PFSK-1 (cell line): Measurements from ENCODE around the gene STKLD1.

Source experiments
- FOXP2 ChIP-seq: optimal IDR thresholded peaks from 2 replicates; pipeline ENCODE3; 2011; ENCODE audit warnings: borderline replicate concordance, control low read depth, inconsistent platforms; ENCODE audit not compliant: insufficient read depth; ENCODE audit errors: extremely low read length, extremely low read depth
- POLR2AphosphoS5 ChIP-seq: IDR thresholded peaks from 2 replicates; pipeline ENCODE4 v1.6.1; 2012; ENCODE audit warnings: low read depth, mild to moderate bottlenecking, control low read depth, low read length, moderate library complexity
- SIN3A ChIP-seq: IDR thresholded peaks from 2 replicates; pipeline ENCODE4 v1.6.1; 2012; ENCODE audit warnings: mild to moderate bottlenecking, low read length, moderate library complexity, borderline replicate concordance; ENCODE audit not compliant: insufficient read depth
- TAF1 ChIP-seq: IDR thresholded peaks from 2 replicates; pipeline ENCODE4 v1.6.1; 2012; ENCODE audit warnings: low read length, control low read depth, borderline replicate concordance; ENCODE audit not compliant: insufficient read depth
- TF ChIP-seq, protein P1 (sequence below), 2 experiments: IDR thresholded peaks; 2 replicates each; pipeline versions ENCODE4 v1.6.1 to v1.8.0; 2011 to 2012; ENCODE audit warnings: low read depth in 2 of 2, low read length in 2 of 2, control low read depth in 1 of 2, inconsistent platforms in 1 of 2, mild to moderate bottlenecking in 1 of 2, moderate library complexity in 1 of 2; ENCODE audit not compliant: insufficient read depth in 1 of 2

The STKLD1 gene

DNA sequence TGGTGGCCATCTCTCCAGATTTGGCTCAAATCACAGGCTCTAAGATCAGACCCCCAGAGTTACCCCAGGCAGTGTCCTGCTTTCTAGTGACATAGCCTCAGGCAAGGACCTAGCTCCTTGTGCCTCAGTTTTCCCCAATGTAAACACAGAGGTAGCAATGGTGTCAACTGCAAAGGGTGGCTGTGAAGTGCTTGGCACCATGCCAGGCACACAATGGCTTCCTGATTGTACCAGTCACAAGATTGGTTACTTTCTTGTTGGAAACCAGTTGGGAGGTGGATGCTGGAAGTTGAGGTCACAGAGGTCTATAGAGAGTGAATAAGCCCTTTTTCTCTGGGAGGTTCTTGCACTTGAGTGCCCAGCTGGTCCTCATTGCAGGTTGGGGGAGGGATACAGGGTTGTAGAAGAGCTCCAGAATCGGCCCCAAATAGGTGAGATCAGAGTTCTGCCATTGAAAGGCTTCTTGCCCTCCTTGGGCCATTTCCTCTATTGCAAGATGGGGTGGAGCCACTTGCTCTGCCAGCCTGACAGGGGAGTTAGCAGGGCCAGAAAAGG, 2.3 kb downstream of the STKLD1 start:
- TF ChIP-seq SIN3A (no peak), FOXP2 (no peak), POLR2AphosphoS5 (no peak)

DNA sequence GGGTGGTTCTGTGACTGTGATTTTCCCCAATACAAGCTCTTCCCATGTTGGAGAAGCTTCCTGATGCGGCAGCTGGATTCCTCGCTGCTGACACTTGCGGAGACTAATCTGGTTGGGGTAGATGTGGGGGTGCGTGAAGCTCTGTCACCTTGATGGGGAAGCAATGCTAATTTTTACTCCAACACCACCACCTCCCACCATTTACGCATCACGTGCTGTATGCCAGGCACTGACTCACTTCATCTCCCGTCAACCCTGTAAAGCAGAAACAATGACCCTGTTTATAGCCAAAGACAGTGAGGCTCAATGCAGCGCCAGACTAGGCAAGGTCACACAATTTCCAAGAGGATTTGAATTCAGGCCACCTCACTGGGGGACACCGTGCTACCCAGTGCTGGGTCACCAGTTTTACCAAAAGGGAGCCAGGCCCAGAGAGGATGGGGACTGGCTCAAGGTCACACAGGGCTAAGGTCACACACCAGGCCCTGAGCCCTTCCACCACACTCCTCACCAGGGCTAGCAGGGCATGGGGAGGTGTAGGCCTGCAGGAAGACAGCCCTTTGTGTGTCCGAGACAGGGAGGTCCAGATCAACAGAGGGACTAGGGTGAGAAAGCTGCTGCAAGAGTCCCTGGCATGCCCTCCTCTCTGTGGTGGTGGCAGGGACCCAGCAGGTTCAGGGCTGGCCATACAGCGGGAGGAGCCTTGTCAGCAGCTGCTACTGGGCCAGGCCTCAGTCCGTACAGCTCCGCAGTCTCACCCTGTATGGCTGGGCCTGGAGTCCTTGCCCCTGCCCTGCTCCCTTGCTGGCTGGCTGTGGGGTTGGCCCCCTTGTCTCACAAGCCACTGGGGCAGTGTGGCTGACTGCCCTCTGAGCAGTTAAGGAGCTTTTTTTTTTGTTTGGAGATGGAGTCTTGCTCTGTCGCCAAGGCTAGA, 3.3 kb downstream of the STKLD1 start:
- no peak for TF ChIP-seq POLR2AphosphoS5
- no peak for TF ChIP-seq TAF1
- no peak for TF ChIP-seq FOXP2
- no peak for TF ChIP-seq SIN3A
- TF ChIP-seq, protein P1, sequence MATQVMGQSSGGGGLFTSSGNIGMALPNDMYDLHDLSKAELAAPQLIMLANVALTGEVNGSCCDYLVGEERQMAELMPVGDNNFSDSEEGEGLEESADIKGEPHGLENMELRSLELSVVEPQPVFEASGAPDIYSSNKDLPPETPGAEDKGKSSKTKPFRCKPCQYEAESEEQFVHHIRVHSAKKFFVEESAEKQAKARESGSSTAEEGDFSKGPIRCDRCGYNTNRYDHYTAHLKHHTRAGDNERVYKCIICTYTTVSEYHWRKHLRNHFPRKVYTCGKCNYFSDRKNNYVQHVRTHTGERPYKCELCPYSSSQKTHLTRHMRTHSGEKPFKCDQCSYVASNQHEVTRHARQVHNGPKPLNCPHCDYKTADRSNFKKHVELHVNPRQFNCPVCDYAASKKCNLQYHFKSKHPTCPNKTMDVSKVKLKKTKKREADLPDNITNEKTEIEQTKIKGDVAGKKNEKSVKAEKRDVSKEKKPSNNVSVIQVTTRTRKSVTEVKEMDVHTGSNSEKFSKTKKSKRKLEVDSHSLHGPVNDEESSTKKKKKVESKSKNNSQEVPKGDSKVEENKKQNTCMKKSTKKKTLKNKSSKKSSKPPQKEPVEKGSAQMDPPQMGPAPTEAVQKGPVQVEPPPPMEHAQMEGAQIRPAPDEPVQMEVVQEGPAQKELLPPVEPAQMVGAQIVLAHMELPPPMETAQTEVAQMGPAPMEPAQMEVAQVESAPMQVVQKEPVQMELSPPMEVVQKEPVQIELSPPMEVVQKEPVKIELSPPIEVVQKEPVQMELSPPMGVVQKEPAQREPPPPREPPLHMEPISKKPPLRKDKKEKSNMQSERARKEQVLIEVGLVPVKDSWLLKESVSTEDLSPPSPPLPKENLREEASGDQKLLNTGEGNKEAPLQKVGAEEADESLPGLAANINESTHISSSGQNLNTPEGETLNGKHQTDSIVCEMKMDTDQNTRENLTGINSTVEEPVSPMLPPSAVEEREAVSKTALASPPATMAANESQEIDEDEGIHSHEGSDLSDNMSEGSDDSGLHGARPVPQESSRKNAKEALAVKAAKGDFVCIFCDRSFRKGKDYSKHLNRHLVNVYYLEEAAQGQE (IDR thresholded peaks at IDR 0.05; ENCODE audit: insufficient read depth in 1 of 2, low read depth in 2 of 2, low read length in 2 of 2), result no peak

DNA sequence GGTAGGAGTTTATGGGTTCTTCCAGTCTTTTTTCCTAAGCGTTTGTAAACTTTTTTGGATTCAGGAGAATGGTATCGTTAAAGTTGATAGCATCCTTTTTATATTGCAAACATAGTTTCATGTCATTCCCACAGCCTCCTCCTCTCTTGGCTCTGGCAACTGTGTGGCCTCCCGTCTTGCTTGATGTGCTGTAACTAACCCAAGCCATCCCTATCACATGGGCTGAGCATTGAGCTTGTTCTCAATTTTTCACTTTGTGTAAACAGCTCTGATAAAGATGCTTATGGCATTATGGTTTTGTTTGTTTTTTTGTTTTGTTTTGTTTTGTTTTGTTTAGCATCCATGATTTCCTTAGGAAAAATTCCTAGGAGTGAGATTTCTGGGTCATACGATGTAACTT, 4.6 kb downstream of the STKLD1 start:
- TF ChIP-seq TAF1, result no peak
- no peak for TF ChIP-seq FOXP2
- TF ChIP-seq SIN3A, result no peak

DNA sequence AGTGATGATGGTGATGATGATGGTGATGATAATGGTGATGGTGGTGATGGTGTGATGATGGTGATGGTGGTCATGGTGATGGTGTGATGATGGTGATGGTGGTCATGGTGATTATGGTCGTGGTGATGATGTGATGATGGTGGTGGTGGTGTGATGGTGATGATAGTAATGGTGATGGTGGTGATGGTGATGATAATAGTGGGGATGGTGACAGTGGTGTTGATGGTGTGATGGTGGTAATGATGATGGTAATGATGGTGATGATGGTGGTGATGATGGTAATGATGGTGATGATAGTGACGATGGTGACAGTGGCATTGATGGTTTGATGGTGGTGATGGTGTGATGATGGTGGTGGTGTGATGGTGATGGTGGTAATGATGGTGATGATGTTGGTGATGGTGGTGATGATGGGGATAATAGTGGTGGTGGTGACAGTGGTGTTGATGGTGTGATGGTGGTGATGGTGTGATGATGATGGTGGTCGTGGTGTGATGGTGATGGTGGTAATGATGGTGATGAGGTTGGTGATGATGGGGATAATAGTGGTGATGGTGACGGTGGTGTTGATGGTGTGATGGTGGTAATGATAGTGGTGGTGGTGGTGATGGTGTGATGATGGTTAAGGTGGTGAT, 6.5 kb downstream of the STKLD1 start:
- TF ChIP-seq SIN3A (no peak), POLR2AphosphoS5 (no peak), FOXP2 (no peak), TAF1 (no peak)
- TF ChIP-seq, protein P1 (IDR thresholded peaks at IDR 0.05; ENCODE audit: insufficient read depth in 1 of 2, low read depth in 2 of 2, low read length in 2 of 2), result no peak

DNA sequence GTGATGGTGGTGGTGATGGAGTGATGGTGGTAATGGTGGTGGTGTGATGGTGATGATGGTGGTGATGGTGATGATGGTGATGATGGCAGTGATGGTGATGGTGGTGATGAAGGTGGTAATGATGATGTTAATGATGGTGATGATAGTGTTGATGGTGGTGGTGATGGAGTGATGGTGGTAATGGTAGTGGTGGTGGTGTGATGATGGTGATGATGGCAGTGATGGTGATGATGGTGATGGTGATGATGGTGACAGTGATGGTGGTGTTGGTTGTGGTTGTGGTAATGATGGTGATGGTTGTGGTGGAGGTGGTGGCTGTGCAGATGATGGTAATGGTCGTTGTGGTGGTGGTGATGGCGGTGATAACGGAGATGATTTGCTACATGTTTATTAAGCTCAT, 7.3 kb downstream of the STKLD1 start:
- no peak for TF ChIP-seq TAF1
- TF ChIP-seq, protein P1 (IDR thresholded peaks at IDR 0.05; ENCODE audit: insufficient read depth in 1 of 2, low read depth in 2 of 2, low read length in 2 of 2), result no peak
- TF ChIP-seq POLR2AphosphoS5, result no peak

DNA sequence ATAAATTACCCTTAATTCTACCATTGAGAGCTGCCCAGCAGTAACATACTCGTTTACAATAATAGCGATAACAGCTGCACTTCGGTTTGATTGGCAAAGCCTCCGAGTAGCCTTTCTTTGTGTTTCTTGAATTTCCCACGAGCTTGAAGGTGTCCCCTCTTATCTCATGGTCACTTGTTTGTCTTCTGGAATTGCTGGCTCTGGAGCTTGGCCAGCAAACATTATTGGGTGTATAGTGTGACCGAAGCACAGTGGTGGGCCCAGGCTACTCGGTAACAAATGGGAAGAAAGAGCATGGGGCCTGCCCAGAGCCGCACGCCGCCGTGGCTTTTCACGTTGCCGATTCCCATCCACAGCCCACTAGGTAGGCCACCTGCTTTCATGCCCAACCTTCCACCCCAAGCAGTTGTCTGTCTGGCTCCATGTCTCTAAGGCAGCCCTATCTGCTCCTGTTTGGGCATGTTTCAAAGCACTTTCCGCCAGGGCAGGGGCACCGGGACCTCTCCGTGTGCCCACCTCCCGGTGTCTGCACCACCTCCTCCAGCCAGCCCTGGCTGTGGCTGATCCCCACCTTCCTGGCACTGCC, 8.7 kb downstream of the STKLD1 start:
- TF ChIP-seq POLR2AphosphoS5 (no peak), SIN3A (no peak), TAF1 (no peak), FOXP2 (no peak)
- TF ChIP-seq, protein P1 (IDR thresholded peaks at IDR 0.05; ENCODE audit: insufficient read depth in 1 of 2, low read depth in 2 of 2, low read length in 2 of 2), result no peak
